Heart right ventricle (tissue), 16 donors: ENCODE data around the gene PRKAR2B. TPM values are rescaled to one million over a fixed set of nuclear protein-coding genes. Genes with fewer than 3 reads are reported as not detected.

Experiments
- ATAC-seq, 8 donors: fragments of 200-7000 bp; cut with Tn5 transposase; one replicate each; pipeline ENCODE4 v1.9.1; 2020; ENCODE audit warnings: mild to moderate bottlenecking in 8 of 8, moderate library complexity in 8 of 8, moderate number of reproducible peaks in 1 of 8
- DNase-seq, 2 donors: peaks; one replicate each; pipeline ENCODE4 v3.0.0-alpha.2; 2020
- H3K27ac ChIP-seq, 10 donors: fragments of 200-600 bp; sonication (generic) in 2 of 10; one replicate each; pipeline versions ENCODE4 v1.5.0 to v1.8.0; 2020 to 2022; ENCODE audit warnings: mild to moderate bottlenecking in 3 of 10
- H3K27me3 ChIP-seq, 7 donors: fragments of 200-600 bp; one replicate each; pipeline ENCODE4 v1.8.0; 2021 to 2022; ENCODE audit warnings: mild to moderate bottlenecking in 2 of 7
- H3K36me3 ChIP-seq, 9 donors: fragments of 200-600 bp; sonication (generic) in 1 of 9; one replicate each; pipeline versions ENCODE4 v1.5.0 to v1.8.0; 2020 to 2022; ENCODE audit warnings: mild to moderate bottlenecking in 2 of 9
- H3K4me1 ChIP-seq, 9 donors: fragments of 200-600 bp; sonication (generic) in 1 of 9; one replicate each; pipeline versions ENCODE4 v1.5.0 to v1.8.0; 2020 to 2022; ENCODE audit warnings: mild to moderate bottlenecking in 4 of 9
- H3K4me3 ChIP-seq, 10 donors: fragments of 200-600 bp; sonication (generic) in 2 of 10; one replicate each; pipeline versions ENCODE4 v1.5.0 to v1.8.0; 2020 to 2022; ENCODE audit warnings: mild to moderate bottlenecking in 7 of 10, moderate library complexity in 2 of 10
- H3K9me3 ChIP-seq, 11 donors: fragments of 200-600 bp in 10 of 11; sonication (generic) in 2 of 11; one replicate each; pipeline versions ENCODE4 v1.5.0 to v1.8.0; 2013 to 2022; ENCODE audit warnings: mild to moderate bottlenecking in 2 of 11, control low read depth in 1 of 11, moderate library complexity in 1 of 11
- CTCF ChIP-seq, 9 donors: fragments of 200-600 bp; sonication (generic) in 2 of 9; IDR thresholded peaks; one replicate each; pipeline versions ENCODE4 v1.5.0 to v1.8.0; 2021 to 2022; ENCODE audit warnings: antibody characterized with exemption in 9 of 9, mild to moderate bottlenecking in 5 of 9, moderate library complexity in 1 of 9
- WGBS, 2 donors: extraction: QIAGEN DNeasy Blood & Tissue Kit; methylation state at CpG; one replicate each; pipeline ENCODE4 v1.1.7; 2013; ENCODE audit warnings: inconsistent platforms in 1 of 2; 5-methylcytosine and 5-hydroxymethylcytosine counted together
- intact Hi-C, 10 donors: fragments of 100-400 bp; cut with DNase I; formaldehyde crosslinking; loops; one replicate each; pipeline versions ENCODE4 v1.11.1 to v1.14.2; 2022
- polyA plus RNA-seq, 2 donors: library from polyadenylated mRNA; stranded (reverse); fragments of 200-250 nt; gene quantifications; one replicate each; pipeline ENCODE4 v1.2.3, GENCODE V29; 2013
- total RNA-seq, 10 donors: library from RNA; stranded (reverse); fragmentation: NEBNext Ultra II Directional in 3 of 10; extraction: Animal tissue kit (Norgen Biotek cat#: 25700) in 3 of 10; gene quantifications; one replicate each; pipeline versions ENCODE4 v1.2.1 to v1.2.4, GENCODE V29; 2021 to 2023
- donor health status: Arrhythmogenic right ventricular cardiomyopathy.
- donor health status: ischemic (EF 13 %, LVEDD 7.1; RV severe dilation, severe dysfunction).
- donor health status: healthy with polysubstance abuse.
- donor health status: DM: no; HTN: yes; CAD: no.
- donor health status: DM: no; HTN: no; CAD: no.
- donor health status: ischemic (EF 25% LVEDD 6.9; RV normal size, moderate dysfunction).
- donor health status: ischemic (EF 25% LVEDD 5.7; RV mildly dilated, moderate dysfunction).
- donor health status: healthy.
- donor health status: DM: yes; HTN: yes; CAD: no.
- donor health status: Ischemic cardiomyopathy.
- donor health status: ischemic (EF 35%, LVEDD 5.7; RV mildly dilated, moderate dysfunction).
- donor health status: nonischemic (EF 11% LVEDD 7.7; RV severe dilation, severe dysfunction).
- donor health status: DM: yes; HTN: yes; CAD: no.
- donor health status: PGD.
- donor health status: ischemic (EF 29% LVEDD 5.4; RV normal size, mild dysfunction).
- donor health status: nonischemic (EF 23%, LVEDD 6.1; RV moderate dilation, normal function).

The PRKAR2B gene
- total and polyA plus RNA-seq, 12 donors = 5.4 to 42.5 (median 24.6) TPM

DNA sequence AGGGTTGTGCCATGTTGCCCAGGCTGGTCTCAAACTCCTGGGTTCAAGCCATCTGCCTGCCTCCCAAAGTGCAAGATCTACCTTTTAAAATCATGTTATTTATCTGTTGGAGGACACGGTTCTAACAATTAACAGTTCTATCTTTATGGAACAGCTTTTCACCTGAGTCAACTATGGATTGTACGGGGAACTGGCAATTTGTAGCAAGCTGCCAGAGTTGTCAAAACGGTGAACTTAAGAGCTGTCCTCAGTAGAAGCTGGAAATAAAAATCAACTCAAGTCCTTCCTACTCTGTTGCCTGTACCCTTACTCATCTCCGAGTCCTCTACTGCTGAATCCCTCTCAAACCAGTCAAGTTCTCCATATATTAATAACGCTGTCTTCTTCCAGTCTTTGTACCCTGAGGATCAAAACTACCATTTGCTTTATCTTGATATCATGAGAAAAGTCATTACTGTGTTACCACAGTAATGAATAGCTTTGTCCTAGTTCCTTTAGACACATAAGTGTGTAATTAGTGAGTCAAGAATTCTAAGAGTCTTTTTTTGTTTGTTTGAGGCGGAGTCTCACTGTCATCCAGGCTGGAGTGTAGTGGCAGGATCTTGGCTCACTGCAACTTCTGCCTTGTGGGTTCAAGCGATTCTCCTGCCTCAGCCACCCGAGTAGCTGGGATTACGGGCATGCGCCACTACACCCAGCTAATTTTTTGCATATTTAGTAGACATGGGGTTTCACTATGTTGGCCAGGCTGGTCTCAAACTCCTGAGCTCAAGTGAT, 152.5 kb downstream of the PRKAR2B start:
- no peak for TF ChIP-seq CTCF (IDR thresholded peaks at IDR 0.05)
- Histone ChIP-seq H3K4me3 (no peak overlapping the region), H3K27ac (no peak overlapping the region), H3K27me3 (no peaks in the 10 kb centered on the region), H3K36me3 (peaks cover 0 to 100% (median 46%) of the 10 kb centered on the region in 9 donors), H3K4me1 (peaks cover 0 to 17% (median 10%) of the 10 kb centered on the region in 9 donors), H3K9me3 (no peaks in the 10 kb centered on the region)
- DNase-seq (no peak), ATAC-seq (no peak)
- intact Hi-C loops = loop anchor here in 4 of 10 donors (5.0 to 10.0 kb wide), 4 partner anchors 388 to 678 kb away; partner anchors contain the start of gene BCAP29 (in 1 of the 4)
- 91 to 92% methylated on average over 10 of the region's 10 CpGs for WGBS, 2 donors

GRCh38 chr7:107201795-107202450, 157.4 kb downstream of the PRKAR2B start:
- WGBS, 2 donors = 34 to 55% methylated on average over 4 of the region's 4 CpGs
- H3K27me3 ChIP-seq = no peaks in the 10 kb centered on the region
- no peaks in the 10 kb centered on the region for H3K9me3 ChIP-seq
- peak overlapping the region in 6 of 10 donors; percentile 18 to 56 (median 46) for H3K27ac ChIP-seq
- DNase-seq (peak; percentile 50 to 51), ATAC-seq (peak; percentile 79 to 94 (median 86))
- peaks cover 0 to 15% (median 2%) of the 10 kb centered on the region in 9 donors for H3K4me1 ChIP-seq
- intact Hi-C loops = loop anchor here in 7 of 10 donors (2.0 to 10.0 kb wide), 9 partner anchors 253 to 673 kb away; partner anchors contain the start of gene BCAP29 (in 2 of the 7)
- H3K36me3 ChIP-seq = peaks cover 0 to 100% (median 50%) of the 10 kb centered on the region in 9 donors
- peak in 8 of 9 donors; percentile 29 to 73 (median 62) for TF ChIP-seq CTCF (IDR thresholded peaks at IDR 0.05)
- no peak overlapping the region for H3K4me3 ChIP-seq

DNA sequence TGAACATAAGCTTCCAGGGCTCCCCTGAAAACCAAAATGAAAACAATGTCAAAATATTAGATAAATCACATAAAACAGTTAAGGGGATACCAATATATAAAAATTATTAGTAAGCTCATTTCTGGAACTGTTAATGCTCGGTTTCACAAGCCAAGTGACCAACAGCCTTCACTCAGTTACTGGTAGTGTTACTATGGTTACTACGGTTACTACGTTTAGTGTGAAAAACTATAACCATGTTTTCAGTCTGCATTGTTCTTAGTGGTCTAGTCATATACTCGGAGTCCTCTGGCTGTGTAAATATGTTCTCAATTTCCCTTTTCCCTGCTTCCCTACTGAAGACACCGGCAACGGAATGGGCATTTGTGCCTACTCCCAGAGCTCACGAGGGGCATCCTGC, 159.1 kb downstream of the PRKAR2B start:
- intact Hi-C loops = loop anchor here in 7 of 10 donors (5.0 to 10.0 kb wide), 8 partner anchors 251 to 671 kb away; partner anchors contain the start of gene BCAP29 (in 1 of the 7)
- WGBS, 2 donors = 91 to 96% methylated on average over 7 of the region's 7 CpGs
- ATAC-seq = no peak

More for the DNA sequence above, 159.1 kb downstream of the PRKAR2B start:
- Histone ChIP-seq H3K9me3 (no peaks in the 10 kb centered on the region), H3K27me3 (no peaks in the 10 kb centered on the region), H3K4me3 (no peak overlapping the region), H3K27ac (peak overlapping the region in 1 of 10 donors; percentile 16), H3K4me1 (peaks cover 5 to 32% (median 18%) of the 10 kb centered on the region in 9 donors), H3K36me3 (peaks cover 0 to 100% (median 43%) of the 10 kb centered on the region in 9 donors)
- TF ChIP-seq CTCF (IDR thresholded peaks at IDR 0.05) = no peak
- no peak for DNase-seq
